Type B pancreatic cell (in vitro differentiated cells): ENCODE results near the gene SUCLG2. TPM values are rescaled to one million over a fixed set of nuclear protein-coding genes. Genes with fewer than 3 reads are reported as not detected.
"Not testable (repeated sequence)": the region's sequence is repeated elsewhere in the genome, so short reads cannot be mapped to it uniquely, and the experiment has no call there.

ENCODE experiments used
- DNase-seq: peaks from one replicate; pipeline ENCODE4 v3.0.0; 2021; ENCODE audit warnings: mixed read lengths; ENCODE audit not compliant: unreplicated experiment; ENCODE audit errors: extremely low spot score
- H3K27ac Mint-ChIP-seq: 2 replicates; pipeline ENCODE4 v1.8.0; 2021; ENCODE audit warnings: mild to moderate bottlenecking, mixed read lengths
- H3K27me3 Mint-ChIP-seq: 2 replicates; pipeline ENCODE4 v1.8.0; 2021; ENCODE audit warnings: mixed read lengths
- H3K36me3 Mint-ChIP-seq: 2 replicates; pipeline ENCODE4 v1.8.0; 2021; ENCODE audit warnings: mixed read lengths
- H3K4me1 Mint-ChIP-seq: one replicate; pipeline ENCODE4 v1.8.0; 2021; ENCODE audit warnings: mixed read lengths; ENCODE audit not compliant: unreplicated experiment
- H3K4me3 Mint-ChIP-seq: 2 replicates; pipeline ENCODE4 v1.8.0; 2021; ENCODE audit warnings: mild to moderate bottlenecking, mixed read lengths
- H3K9me3 Mint-ChIP-seq: 2 replicates; pipeline ENCODE4 v1.8.0; 2021; ENCODE audit warnings: mixed read lengths
- CTCF ChIP-seq: fragments of 200-600 bp; sonication (generic); conservative IDR thresholded peaks from 2 replicates; pipeline ENCODE4 v1.5.0; 2021; ENCODE audit warnings: antibody characterized with exemption, mild to moderate bottlenecking
- total RNA-seq: library from RNA; stranded (reverse); gene quantifications from 2 replicates; pipeline ENCODE4 v1.2.1, GENCODE V29; 2021; ENCODE audit warnings: low replicate concordance

Gene SUCLG2
- total RNA-seq, 1 donor from 2014 or later, result 42.8 TPM

GRCh38 chr3:67557848-67558355 is 96.5 kb downstream of the SUCLG2 start:
- H3K9me3 Mint-ChIP-seq, result no peaks in the 10 kb centered on the region
- H3K4me1 Mint-ChIP-seq, result peaks cover 8% of the 10 kb centered on the region
- no peaks in the 10 kb centered on the region for H3K27me3 Mint-ChIP-seq
- no peak for TF ChIP-seq CTCF
- no peak for DNase-seq
- H3K36me3 Mint-ChIP-seq, result peaks cover 8% of the 10 kb centered on the region
- H3K4me3 Mint-ChIP-seq, result no peak overlapping the region
- no peak overlapping the region for H3K27ac Mint-ChIP-seq

GRCh38 chr3:67551361-67552016 is 102.9 kb downstream of the SUCLG2 start:
- Mint-ChIP-seq H3K9me3 (no peaks in the 10 kb centered on the region), H3K4me1 (no peaks in the 10 kb centered on the region), H3K27ac (no peak overlapping the region), H3K27me3 (no peaks in the 10 kb centered on the region), H3K36me3 (peaks cover under 1% of the 10 kb centered on the region), H3K4me3 (no peak overlapping the region)
- DNase-seq, result no peak
- no peak for TF ChIP-seq CTCF

GRCh38 chr3:67550541-67550940 is 103.9 kb downstream of the SUCLG2 start:
- H3K27ac Mint-ChIP-seq, result no peak overlapping the region
- no peaks in the 10 kb centered on the region for H3K9me3 Mint-ChIP-seq
- no peaks in the 10 kb centered on the region for H3K36me3 Mint-ChIP-seq
- no peaks in the 10 kb centered on the region for H3K27me3 Mint-ChIP-seq
- TF ChIP-seq CTCF, result no peak
- DNase-seq, result no peak
- no peak overlapping the region for H3K4me3 Mint-ChIP-seq
- H3K4me1 Mint-ChIP-seq, result no peaks in the 10 kb centered on the region

GRCh38 chr3:67542502-67543250 is 111.7 kb downstream of the SUCLG2 start:
- H3K27me3 Mint-ChIP-seq, H3K9me3 Mint-ChIP-seq, H3K4me3 Mint-ChIP-seq, H3K4me1 Mint-ChIP-seq, DNase-seq, H3K27ac Mint-ChIP-seq: not testable (repeated sequence)
- peaks cover 14% of the 10 kb centered on the region for H3K36me3 Mint-ChIP-seq

GRCh38 chr3:67540198-67540894 is 114.1 kb downstream of the SUCLG2 start:
- Mint-ChIP-seq H3K4me3 (no peak overlapping the region), H3K27me3 (no peaks in the 10 kb centered on the region), H3K27ac (no peak overlapping the region), H3K4me1 (no peaks in the 10 kb centered on the region), H3K36me3 (peaks cover 14% of the 10 kb centered on the region), H3K9me3 (peaks cover 9% of the 10 kb centered on the region)
- DNase-seq, result no peak
- TF ChIP-seq CTCF, result no peak

GRCh38 chr3:67537203-67537602 is 117.2 kb downstream of the SUCLG2 start:
- not testable (repeated sequence) for H3K27ac Mint-ChIP-seq, H3K4me3 Mint-ChIP-seq, H3K27me3 Mint-ChIP-seq, H3K36me3 Mint-ChIP-seq, H3K9me3 Mint-ChIP-seq, H3K4me1 Mint-ChIP-seq, DNase-seq
